ENCODE data around the gene SMAD3. TPM values are rescaled to one million over a fixed set of nuclear protein-coding genes. Genes with fewer than 3 reads are reported as not detected.

Gene SMAD3
- total and polyA plus RNA-seq, 2 donors (not counting 1 experiment from before 2014, with no cell fraction given), result 55.9 to 163 TPM

GRCh38 chr15:67126551-67127330 is 61.3 kb downstream of the SMAD3 start:
- H3K27ac ChIP-seq (ENCODE audit: low read length in 2 of 2), result peak overlapping the region; percentile 24 to 53
- Mint-ChIP-seq H3K4me3 (no peak overlapping the region), H3K9me3 (ENCODE audit: insufficient read depth) (no peaks in the 10 kb centered on the region), H3K27me3 (no peaks in the 10 kb centered on the region), H3K27ac (peak overlapping the region; percentile 83), H3K4me1 (peaks cover 87% of the 10 kb centered on the region)
- ChIA-PET POLR2A (no interaction called here), CTCF (interaction anchor here (0.9 kb wide), 1 partner anchor 43 kb away, joined by 3 read pairs; no protein-coding TSS in a partner anchor)
- intact Hi-C loops (cut with micrococcal nuclease), result no loop called here
- H3K36me3 ChIP-seq (replicated peaks in 1 of 2; ENCODE audit: control extremely low read depth in 1 of 2, control insufficient read depth in 1 of 2, extremely low read depth in 1 of 2, insufficient read depth in 2 of 2, low read length in 1 of 2), result peaks cover 2 to 35% of the 10 kb centered on the region in 2 experiments
- 88% methylated on average over 10 of the region's 16 CpGs for WGBS (ENCODE audit: insufficient coverage)
- no peak for ATAC-seq (ENCODE audit: low read depth)
- H4K20me1 ChIP-seq (ENCODE audit: control insufficient read depth, insufficient read depth, low read length, poor library complexity, severe bottlenecking), result peaks cover 39% of the 10 kb centered on the region
- H3K4me2 ChIP-seq (replicated peaks; ENCODE audit: low read depth, low read length, poor library complexity, severe bottlenecking), result no peak overlapping the region
- no peaks in the 10 kb centered on the region for H3K27me3 ChIP-seq (replicated peaks in 1 of 4; ENCODE audit: control extremely low read depth in 1 of 4, control insufficient read depth in 3 of 4, insufficient read depth in 4 of 4, low read length in 3 of 4)
- peaks cover 99% of the 10 kb centered on the region for H3K79me2 ChIP-seq (ENCODE audit: control insufficient read depth, insufficient read depth, low read length)
- no peak overlapping the region for H2AFZ ChIP-seq (ENCODE audit: insufficient read depth, low read depth, low read length, poor library complexity, severe bottlenecking)
- no peak for TF ChIP-seq EZH2 (IDR thresholded peaks at IDR 0.05; ENCODE audit: borderline replicate concordance, insufficient read depth, low read depth, low read length, poor library complexity, severe bottlenecking)
- TF ChIP-seq CTCF (IDR thresholded peaks at IDR 0.05), result no peak
- DNase-seq, result no peak
- H3K9me3 ChIP-seq (ENCODE audit: control extremely low read depth in 1 of 3, control insufficient read depth in 2 of 3, insufficient read depth in 1 of 3, low read length in 2 of 3), result no peaks in the 10 kb centered on the region
- peaks cover 51 to 74% of the 10 kb centered on the region in 2 donors for H3K4me1 ChIP-seq (ENCODE audit: control insufficient read depth in 2 of 2, insufficient read depth in 2 of 2, low read length in 2 of 2)
- H3K4me3 ChIP-seq (ENCODE audit: control extremely low read depth in 1 of 5, extremely low read depth in 1 of 5, insufficient read depth in 1 of 5, low read depth in 2 of 5, low read length in 4 of 5), result no peak overlapping the region
- no peak overlapping the region for H3K9ac ChIP-seq (ENCODE audit: low read length)

- H3K79me2 ChIP-seq (ENCODE audit: control insufficient read depth, insufficient read depth, low read length), result peaks cover 99% of the 10 kb centered on the region
- 43% methylated on average over 1 of the region's 5 CpGs for WGBS (ENCODE audit: insufficient coverage)
- Mint-ChIP-seq H3K27ac (peak overlapping the region; percentile 83), H3K4me3 (no peak overlapping the region), H3K27me3 (no peaks in the 10 kb centered on the region), H3K9me3 (ENCODE audit: insufficient read depth) (no peaks in the 10 kb centered on the region), H3K4me1 (peaks cover 87% of the 10 kb centered on the region)
- intact Hi-C loops (cut with micrococcal nuclease), result no loop called here
- no peaks in the 10 kb centered on the region for H3K27me3 ChIP-seq (replicated peaks in 1 of 4; ENCODE audit: control extremely low read depth in 1 of 4, control insufficient read depth in 3 of 4, insufficient read depth in 4 of 4, low read length in 3 of 4)
- H3K4me1 ChIP-seq (ENCODE audit: control insufficient read depth in 2 of 2, insufficient read depth in 2 of 2, low read length in 2 of 2), result peaks cover 51 to 74% of the 10 kb centered on the region in 2 donors
- no peak for ATAC-seq (ENCODE audit: low read depth)
- H3K27ac ChIP-seq (ENCODE audit: low read length in 2 of 2), result peak overlapping the region in 1 of 2 donors; percentile 61
- no peak overlapping the region for H3K9ac ChIP-seq (ENCODE audit: low read length)
- peaks cover 45% of the 10 kb centered on the region for H4K20me1 ChIP-seq (ENCODE audit: control insufficient read depth, insufficient read depth, low read length, poor library complexity, severe bottlenecking)
- DNase-seq, result no peak
- no peak overlapping the region for H3K4me2 ChIP-seq (replicated peaks; ENCODE audit: low read depth, low read length, poor library complexity, severe bottlenecking)
- H3K9me3 ChIP-seq (ENCODE audit: control extremely low read depth in 1 of 3, control insufficient read depth in 2 of 3, insufficient read depth in 1 of 3, low read length in 2 of 3), result no peaks in the 10 kb centered on the region
- no peak overlapping the region for H2AFZ ChIP-seq (ENCODE audit: insufficient read depth, low read depth, low read length, poor library complexity, severe bottlenecking)
- TF ChIP-seq EZH2 (IDR thresholded peaks at IDR 0.05; ENCODE audit: borderline replicate concordance, insufficient read depth, low read depth, low read length, poor library complexity, severe bottlenecking) (no peak), CTCF (IDR thresholded peaks at IDR 0.05) (no peak)
- peaks cover 3 to 41% of the 10 kb centered on the region in 2 experiments for H3K36me3 ChIP-seq (replicated peaks in 1 of 2; ENCODE audit: control extremely low read depth in 1 of 2, control insufficient read depth in 1 of 2, extremely low read depth in 1 of 2, insufficient read depth in 2 of 2, low read length in 1 of 2)
- POLR2A ChIA-PET, result no interaction called here
- CTCF ChIA-PET, result interaction anchor here (0.9 kb wide), 1 partner anchor 43 kb away, joined by 3 read pairs; no protein-coding TSS in a partner anchor
- H3K4me3 ChIP-seq (ENCODE audit: control extremely low read depth in 1 of 5, extremely low read depth in 1 of 5, insufficient read depth in 1 of 5, low read depth in 2 of 5, low read length in 4 of 5), result no peak overlapping the region
Observed at GRCh38 chr15:67127331-67127664, 61.9 kb downstream of the SMAD3 start.
